Glomerular endothelial cell (primary cell): ENCODE measurements around the gene SYNGAP1. TPM values are rescaled to one million over a fixed set of nuclear protein-coding genes. Genes with fewer than 3 reads are reported as not detected.
"Not testable (repeated sequence)": the region's sequence is repeated elsewhere in the genome, so short reads cannot be mapped to it uniquely, and the experiment has no call there.

Experiments
- DNase-seq: peaks from one replicate; pipeline ENCODE4 v3.0.0-alpha.2; 2011; ENCODE audit warnings: low read depth, low spot score; ENCODE audit errors: extremely low read depth
- total RNA-seq: library from RNA; depleted of rRNA; stranded (reverse); fragments of >200 nt; gene quantifications from 2 replicates; pipeline ENCODE4 v1.2.3, GENCODE V29; 2015

Gene SYNGAP1
- total RNA-seq, result 3.1 and 6.1 TPM in 2 replicates

GRCh38 chr6:33419580-33420490 is at the start of gene SYNGAP1:
TSS of gene SYNGAP1 (plus strand) at chr6:33420065. CDS start at chr6:33420265, 200 bp downstream.
- no peak for DNase-seq

- not testable (repeated sequence) for DNase-seq
Measured at GRCh38 chr6:33371901-33372300, 48.0 kb upstream of the SYNGAP1 start.

GRCh38 chr6:33372526-33373123 is 47.2 kb upstream of the SYNGAP1 start:
- DNase-seq, result no peak

GRCh38 chr6:33373960-33374910 is 45.6 kb upstream of the SYNGAP1 start:
- no peak for DNase-seq

- DNase-seq, result no peak
Measured at GRCh38 chr6:33375143-33375671, 44.7 kb upstream of the SYNGAP1 start.

GRCh38 chr6:33377171-33377570 is 42.7 kb upstream of the SYNGAP1 start:
- DNase-seq, result no peak

GRCh38 chr6:33379184-33379583 is 40.7 kb upstream of the SYNGAP1 start:
- not testable (repeated sequence) for DNase-seq

GRCh38 chr6:33380272-33380981 is 39.4 kb upstream of the SYNGAP1 start:
- DNase-seq, result no peak

GRCh38 chr6:33383427-33384185 is 36.3 kb upstream of the SYNGAP1 start:
- DNase-seq, result no peak

GRCh38 chr6:33384581-33385020 is 35.3 kb upstream of the SYNGAP1 start:
- no peak for DNase-seq

GRCh38 chr6:33390173-33390572 is 29.7 kb upstream of the SYNGAP1 start:
- no peak for DNase-seq

- DNase-seq, result no peak
Measured at GRCh38 chr6:33390767-33391277, 29.0 kb upstream of the SYNGAP1 start.

GRCh38 chr6:33391278-33391921 is 28.5 kb upstream of the SYNGAP1 start, which contains the start of gene KIFC1:
TSS of gene KIFC1 (plus strand) at chr6:33391823. CDS start at chr6:33391986, 163 bp downstream.
- peak; percentile 96 for DNase-seq

- DNase-seq, result no peak
Measured at GRCh38 chr6:33391922-33392594, 27.8 kb upstream of the SYNGAP1 start.

GRCh38 chr6:33392595-33392948 is 27.3 kb upstream of the SYNGAP1 start:
- DNase-seq, result no peak

- DNase-seq, result no peak
Measured at GRCh38 chr6:33392979-33393378, 26.9 kb upstream of the SYNGAP1 start.

GRCh38 chr6:33397541-33397940 is 22.3 kb upstream of the SYNGAP1 start:
- no peak for DNase-seq

- DNase-seq, result not testable (repeated sequence)
Measured at GRCh38 chr6:33398601-33399000, 21.3 kb upstream of the SYNGAP1 start.
